Thyroid gland (tissue), 4 donors: Measurements from ENCODE around the gene BCAS2. TPM values are rescaled to one million over a fixed set of nuclear protein-coding genes. Genes with fewer than 3 reads are reported as not detected.

Source experiments
- DNase-seq, 2 donors: peaks; one replicate each; pipeline ENCODE4 v3.0.0-alpha.2; 2019
- H3K27ac ChIP-seq, 3 donors: fragments of 200-600 bp; sonication (generic); 1 replicate in 2 of 3; 2 replicates in 1 of 3; pipeline ENCODE4 v1.5.1; 2016 to 2019; ENCODE audit warnings: mild to moderate bottlenecking in 1 of 3, moderate library complexity in 1 of 3
- H3K27me3 ChIP-seq: fragments of 200-600 bp; sonication (generic); one replicate; pipeline ENCODE4 v1.5.1; 2019
- H3K36me3 ChIP-seq, 2 donors: fragments of 200-600 bp; sonication (generic); one replicate each; pipeline ENCODE4 v1.5.1; 2016 to 2019
- H3K4me1 ChIP-seq, 2 donors: fragments of 200-600 bp; sonication (generic); one replicate each; pipeline ENCODE4 v1.5.1; 2017 to 2019
- H3K4me3 ChIP-seq, 3 donors: fragments of 200-600 bp; sonication (generic); replicated peaks in 1 of 3; 1 replicate in 2 of 3; 2 replicates in 1 of 3; pipeline ENCODE4 v1.5.1; 2016; ENCODE audit warnings: mild to moderate bottlenecking in 1 of 3
- H3K9me3 ChIP-seq: fragments of 200-600 bp; sonication (generic); one replicate; pipeline ENCODE4 v1.5.1; 2017
- POLR2A ChIP-seq, 2 donors: fragments of 450-650 bp; IDR thresholded peaks; one replicate each; pipeline ENCODE4 v1.6.1; 2017; ENCODE audit warnings: antibody characterized with exemption in 2 of 2, mild to moderate bottlenecking in 2 of 2, moderate library complexity in 1 of 2
- WGBS, 2 donors: methylation state at CpG; one replicate each; pipeline ENCODE4 v1.1.5; 2017; 5-methylcytosine and 5-hydroxymethylcytosine counted together
- intact Hi-C: fragments of 100-400 bp; cut with DNase I; formaldehyde crosslinking; loops from one replicate; pipeline ENCODE4 v1.15.1; 2023
- total RNA-seq, 4 donors: library from RNA; depleted of rRNA; stranded (reverse); fragments of >200 nt; gene quantifications; one replicate each; pipeline ENCODE4 v1.2.3, GENCODE V29; 2016
- TF ChIP-seq, protein P1 (sequence below), 6 experiments: fragments of 200-600 bp in 3 of 6; fragments of 450-650 bp in 3 of 6; sonication (generic) in 3 of 6; IDR thresholded peaks; one replicate each; pipeline ENCODE4 v1.5.1; 2016 to 2019; ENCODE audit warnings: antibody characterized with exemption in 6 of 6, mild to moderate bottlenecking in 2 of 6, inconsistent platforms in 1 of 6, moderate library complexity in 1 of 6

BCAS2 gene
- total RNA-seq, 4 donors from 2014 or later, result 30.8 to 52.5 (median 46.9) TPM

DNA sequence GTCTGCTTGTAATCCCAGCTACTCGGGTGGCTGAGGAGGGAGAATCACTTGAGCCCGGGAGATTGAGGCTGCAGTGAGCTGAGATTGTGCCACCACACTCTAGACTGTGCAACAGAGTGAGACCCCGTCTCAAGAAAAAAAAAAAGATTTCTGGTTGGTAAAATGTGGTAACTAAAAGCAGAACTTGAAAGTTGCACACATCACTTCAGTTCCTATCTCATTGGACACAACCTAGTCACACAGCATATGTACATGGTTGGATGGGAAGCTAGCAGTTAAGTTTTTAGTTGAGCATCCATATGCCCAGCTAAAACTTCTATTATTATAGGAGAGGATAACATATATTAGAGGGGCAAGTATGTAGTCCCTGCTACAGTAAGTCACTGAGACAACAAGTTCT, 22.1 kb downstream of the BCAS2 start:
- Histone ChIP-seq H3K27me3 (no peaks in the 10 kb centered on the region), H3K4me3 (no peak overlapping the region), H3K9me3 (no peaks in the 10 kb centered on the region), H3K36me3 (no peaks in the 10 kb centered on the region), H3K4me1 (no peaks in the 10 kb centered on the region), H3K27ac (no peak overlapping the region)
- intact Hi-C loops, result no loop called here
- TF ChIP-seq POLR2A (IDR thresholded peaks at IDR 0.05), result no peak
- no peak for DNase-seq
- WGBS, 2 donors, result 59 to 60% methylated on average over 3 of the region's 3 CpGs

DNA sequence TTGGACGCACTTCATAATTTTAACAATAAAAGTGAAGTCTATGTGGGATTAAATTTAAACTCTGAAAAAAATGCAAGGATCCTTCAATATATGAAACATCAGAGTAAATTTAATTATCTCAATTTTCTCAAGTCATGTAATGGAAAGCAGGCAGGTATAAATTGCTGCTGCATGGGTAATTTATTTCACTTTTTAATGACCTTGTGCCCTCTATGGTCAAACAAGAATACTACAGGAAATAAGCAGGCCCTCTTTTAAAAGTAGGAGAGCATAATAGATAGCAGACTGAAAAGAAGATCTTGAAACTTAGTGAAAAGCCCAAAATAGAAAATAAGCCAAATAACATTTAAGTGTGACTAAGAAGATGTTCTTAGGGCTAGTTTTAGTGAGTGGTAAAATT, 22.9 kb downstream of the BCAS2 start:
- Histone ChIP-seq H3K36me3 (no peaks in the 10 kb centered on the region), H3K27me3 (no peaks in the 10 kb centered on the region), H3K4me1 (no peaks in the 10 kb centered on the region), H3K27ac (no peak overlapping the region), H3K9me3 (no peaks in the 10 kb centered on the region), H3K4me3 (no peak overlapping the region)
- intact Hi-C loops, result no loop called here
- 92 to 96% methylated on average over 1 of the region's 1 CpG for WGBS, 2 donors
- no peak for TF ChIP-seq POLR2A (IDR thresholded peaks at IDR 0.05)
- TF ChIP-seq, protein P1, sequence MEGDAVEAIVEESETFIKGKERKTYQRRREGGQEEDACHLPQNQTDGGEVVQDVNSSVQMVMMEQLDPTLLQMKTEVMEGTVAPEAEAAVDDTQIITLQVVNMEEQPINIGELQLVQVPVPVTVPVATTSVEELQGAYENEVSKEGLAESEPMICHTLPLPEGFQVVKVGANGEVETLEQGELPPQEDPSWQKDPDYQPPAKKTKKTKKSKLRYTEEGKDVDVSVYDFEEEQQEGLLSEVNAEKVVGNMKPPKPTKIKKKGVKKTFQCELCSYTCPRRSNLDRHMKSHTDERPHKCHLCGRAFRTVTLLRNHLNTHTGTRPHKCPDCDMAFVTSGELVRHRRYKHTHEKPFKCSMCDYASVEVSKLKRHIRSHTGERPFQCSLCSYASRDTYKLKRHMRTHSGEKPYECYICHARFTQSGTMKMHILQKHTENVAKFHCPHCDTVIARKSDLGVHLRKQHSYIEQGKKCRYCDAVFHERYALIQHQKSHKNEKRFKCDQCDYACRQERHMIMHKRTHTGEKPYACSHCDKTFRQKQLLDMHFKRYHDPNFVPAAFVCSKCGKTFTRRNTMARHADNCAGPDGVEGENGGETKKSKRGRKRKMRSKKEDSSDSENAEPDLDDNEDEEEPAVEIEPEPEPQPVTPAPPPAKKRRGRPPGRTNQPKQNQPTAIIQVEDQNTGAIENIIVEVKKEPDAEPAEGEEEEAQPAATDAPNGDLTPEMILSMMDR (IDR thresholded peaks at IDR 0.05), result peak in 4 of 6 experiments; percentile 28 to 63 (median 52)
- DNase-seq, result no peak

DNA sequence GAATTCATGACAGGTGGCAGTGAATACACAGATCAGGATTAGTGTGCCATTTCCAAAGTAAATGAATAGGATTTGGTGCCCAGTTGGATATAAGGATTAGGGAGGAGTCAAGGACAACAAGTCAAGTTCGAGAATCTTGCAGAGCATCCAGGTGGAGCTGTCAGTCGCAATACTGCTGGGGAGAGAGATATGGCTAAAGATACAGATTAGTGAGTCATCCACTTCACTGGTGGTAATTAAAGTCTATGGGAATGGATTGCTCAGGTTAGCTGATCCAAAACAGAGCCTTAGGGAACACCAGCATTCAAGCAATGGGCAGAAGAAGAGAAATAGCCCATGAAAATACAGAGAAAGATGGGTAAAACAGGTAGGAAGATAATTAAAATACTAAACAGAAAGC, 26.8 kb downstream of the BCAS2 start:
- no peak for DNase-seq
- Histone ChIP-seq H3K27ac (no peak overlapping the region), H3K27me3 (no peaks in the 10 kb centered on the region), H3K9me3 (no peaks in the 10 kb centered on the region), H3K4me1 (no peaks in the 10 kb centered on the region), H3K4me3 (no peak overlapping the region), H3K36me3 (no peaks in the 10 kb centered on the region)
- no peak for TF ChIP-seq POLR2A (IDR thresholded peaks at IDR 0.05)
- TF ChIP-seq, protein P1 (IDR thresholded peaks at IDR 0.05), result no peak
- WGBS, 2 donors, result 76 to 81% methylated on average over 2 of the region's 2 CpGs
- intact Hi-C loops, result no loop called here

DNA sequence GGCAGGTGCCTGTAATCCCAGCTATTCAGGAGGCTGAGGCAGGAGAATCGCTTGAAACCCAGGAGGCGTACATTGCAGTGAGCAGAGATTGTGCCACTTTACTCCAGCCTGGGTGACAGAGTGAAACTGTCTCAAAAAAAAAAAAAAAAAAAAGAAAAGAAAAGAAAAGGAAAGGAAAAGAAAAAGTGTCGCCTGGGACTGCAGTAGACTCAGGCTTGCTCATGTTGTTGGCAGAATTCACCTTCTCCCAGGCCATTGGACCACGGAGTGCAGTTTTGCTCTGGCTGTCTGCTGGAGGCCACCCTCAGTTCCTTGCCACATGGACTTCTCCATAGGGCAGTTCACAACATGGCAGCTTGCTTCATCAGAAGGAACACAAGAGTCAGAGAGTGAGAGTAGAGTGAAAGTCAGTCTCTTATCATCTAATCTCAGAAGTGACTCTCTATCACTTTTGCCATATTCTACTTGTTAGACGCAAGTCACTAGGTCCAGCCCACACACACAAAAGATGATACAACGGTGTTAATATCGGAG, 29.2 kb downstream of the BCAS2 start:
- Histone ChIP-seq H3K27me3 (no peaks in the 10 kb centered on the region), H3K36me3 (no peaks in the 10 kb centered on the region), H3K9me3 (no peaks in the 10 kb centered on the region), H3K4me1 (no peaks in the 10 kb centered on the region), H3K4me3 (no peak overlapping the region), H3K27ac (no peak overlapping the region)
- TF ChIP-seq POLR2A (IDR thresholded peaks at IDR 0.05), result no peak
- TF ChIP-seq, protein P1 (IDR thresholded peaks at IDR 0.05), result no peak
- intact Hi-C loops, result no loop called here
- DNase-seq, result no peak
- WGBS, 2 donors, result 94 to 97% methylated on average over 7 of the region's 7 CpGs

DNA sequence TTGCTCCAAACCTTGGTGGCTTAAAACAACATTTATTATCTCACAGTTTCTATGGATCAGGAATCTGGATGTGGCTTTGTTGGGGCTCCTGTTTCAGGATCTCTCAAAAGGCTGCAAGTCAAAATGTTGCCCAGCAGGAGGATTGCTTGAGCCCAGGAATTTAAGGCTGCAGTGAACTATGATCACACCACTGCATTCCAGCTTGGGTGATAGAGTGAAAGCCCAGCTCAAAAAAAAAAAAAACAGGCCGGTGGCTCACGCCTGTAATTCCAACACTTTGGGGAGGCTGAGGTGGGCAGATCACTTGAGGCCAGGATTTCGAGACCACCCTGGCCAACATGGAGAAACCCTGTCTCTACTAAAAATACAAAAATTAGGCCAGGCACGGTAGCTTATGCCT, 30.0 kb downstream of the BCAS2 start:
- H3K9me3 ChIP-seq, result no peaks in the 10 kb centered on the region
- H3K27ac ChIP-seq, result no peak overlapping the region
- no peaks in the 10 kb centered on the region for H3K27me3 ChIP-seq
- DNase-seq, result no peak
- 88 to 92% methylated on average over 4 of the region's 4 CpGs for WGBS, 2 donors
- intact Hi-C loops, result no loop called here
- no peaks in the 10 kb centered on the region for H3K36me3 ChIP-seq
- TF ChIP-seq, protein P1 (IDR thresholded peaks at IDR 0.05), result no peak
- TF ChIP-seq POLR2A (IDR thresholded peaks at IDR 0.05), result no peak
- H3K4me1 ChIP-seq, result no peaks in the 10 kb centered on the region
- no peak overlapping the region for H3K4me3 ChIP-seq

DNA sequence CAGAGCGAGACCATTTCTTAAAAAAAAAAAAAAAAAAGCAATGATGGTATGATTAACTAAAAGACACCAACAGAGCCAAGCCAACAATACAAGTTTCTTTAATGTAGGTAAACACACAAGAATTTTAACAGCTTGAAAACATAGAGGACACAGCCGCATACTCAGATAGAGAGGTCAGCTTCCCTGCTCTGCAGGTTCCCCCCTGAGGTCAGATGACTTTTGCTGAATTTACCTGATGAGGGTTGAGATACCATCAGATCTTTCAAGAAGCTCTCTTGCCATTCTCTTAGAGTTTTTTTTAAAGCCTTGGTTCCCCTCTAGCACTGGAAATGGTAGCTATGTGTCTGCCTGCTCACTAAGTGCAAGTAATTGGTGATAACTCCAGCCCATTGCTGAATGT, 31.1 kb downstream of the BCAS2 start:
- no peak for DNase-seq
- intact Hi-C loops, result no loop called here
- WGBS, 2 donors, result 91 to 92% methylated on average over 2 of the region's 2 CpGs
- no peak for TF ChIP-seq POLR2A (IDR thresholded peaks at IDR 0.05)
- TF ChIP-seq, protein P1 (IDR thresholded peaks at IDR 0.05), result no peak
- no peak overlapping the region for H3K27ac ChIP-seq
- no peaks in the 10 kb centered on the region for H3K9me3 ChIP-seq
- H3K36me3 ChIP-seq, result no peaks in the 10 kb centered on the region
- no peak overlapping the region for H3K4me3 ChIP-seq
- no peaks in the 10 kb centered on the region for H3K4me1 ChIP-seq
- H3K27me3 ChIP-seq, result no peaks in the 10 kb centered on the region
